Activated gamma-delta T cell (primary cell): Measurements from ENCODE around the gene GALNT11.
"Not testable (repeated sequence)": the region's sequence is repeated elsewhere in the genome, so short reads cannot be mapped to it uniquely, and the experiment has no call there.

ENCODE experiments used
- DNase-seq: peaks from one replicate; lab custom pipeline; 2025; lab: John Stamatoyannopoulos, UW

Gene GALNT11

GRCh38 chr7:152075379-152075778, 49.9 kb downstream of the GALNT11 start:
- not testable (repeated sequence) for DNase-seq

GRCh38 chr7:152076324-152076821, 50.9 kb downstream of the GALNT11 start:
- DNase-seq, result no peak

- DNase-seq, result no peak
Observed at GRCh38 chr7:152076940-152077933, 51.8 kb downstream of the GALNT11 start.

- no peak for DNase-seq
Observed at GRCh38 chr7:152078025-152078424, 52.6 kb downstream of the GALNT11 start.

- no peak for DNase-seq
Observed at GRCh38 chr7:152078786-152079185, 53.3 kb downstream of the GALNT11 start.

GRCh38 chr7:152081088-152081487, 55.6 kb downstream of the GALNT11 start:
- DNase-seq, result no peak

GRCh38 chr7:152082073-152082721, 56.7 kb downstream of the GALNT11 start:
- not testable (repeated sequence) for DNase-seq

GRCh38 chr7:152085131-152085530, 59.7 kb downstream of the GALNT11 start:
- no peak for DNase-seq

GRCh38 chr7:152086513-152086912, 61.0 kb downstream of the GALNT11 start:
- no peak for DNase-seq

- no peak for DNase-seq
Observed at GRCh38 chr7:152089183-152089582, 63.7 kb downstream of the GALNT11 start.

GRCh38 chr7:152090747-152091146, 65.3 kb downstream of the GALNT11 start:
- no peak for DNase-seq

- DNase-seq, result no peak
Observed at GRCh38 chr7:152093717-152094116, 68.2 kb downstream of the GALNT11 start.

GRCh38 chr7:152095771-152096170, 70.3 kb downstream of the GALNT11 start:
- DNase-seq, result no peak

GRCh38 chr7:152097330-152097729, 71.9 kb downstream of the GALNT11 start:
- no peak for DNase-seq

GRCh38 chr7:152103066-152103465, 77.6 kb downstream of the GALNT11 start:
- no peak for DNase-seq

GRCh38 chr7:152103691-152104090, 78.2 kb downstream of the GALNT11 start:
- DNase-seq, result no peak

- DNase-seq, result no peak
Observed at GRCh38 chr7:152105205-152105604, 79.7 kb downstream of the GALNT11 start.

- no peak for DNase-seq
Observed at GRCh38 chr7:152106990-152107389, 81.5 kb downstream of the GALNT11 start.

GRCh38 chr7:152107945-152108344, 82.5 kb downstream of the GALNT11 start:
- DNase-seq, result no peak

GRCh38 chr7:152108359-152108758, 82.9 kb downstream of the GALNT11 start:
- DNase-seq, result no peak

GRCh38 chr7:152112829-152113228, 87.4 kb downstream of the GALNT11 start:
- DNase-seq, result no peak

- no peak for DNase-seq
Observed at GRCh38 chr7:152115021-152115718, 89.7 kb downstream of the GALNT11 start.
